ENCODE measurements around the gene RBBP5. TPM values are rescaled to one million over a fixed set of nuclear protein-coding genes. Genes with fewer than 3 reads are reported as not detected.

Gene RBBP5
- total and polyA plus RNA-seq, 2 donors (not counting 1 experiment from before 2014, with no cell fraction given): 6.8 to 18.5 TPM

DNA sequence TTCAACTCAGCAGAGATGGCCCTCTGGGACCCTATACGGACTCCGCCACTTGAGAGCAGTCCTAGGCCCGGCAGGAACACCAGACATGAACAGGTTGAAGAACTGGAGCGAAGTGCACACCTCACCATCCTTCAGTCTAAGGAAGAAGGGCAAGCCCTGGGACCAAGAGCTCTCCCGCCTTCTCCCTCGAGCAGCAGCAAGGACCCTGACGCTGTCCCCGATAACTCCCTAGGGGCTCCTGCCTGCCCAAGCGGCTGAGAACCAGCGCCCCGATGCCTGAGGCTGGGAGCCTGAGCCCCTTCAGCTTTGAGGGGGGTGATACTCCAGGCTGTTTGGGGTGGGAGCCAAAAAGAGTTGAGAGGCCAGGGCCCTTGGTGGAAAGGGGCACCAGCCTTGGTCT lies 47.7 kb downstream of the RBBP5 start:
- Mint-ChIP-seq H3K9me3 (ENCODE audit: insufficient read depth) (no peaks in the 10 kb centered on the region), H3K27ac (no peak overlapping the region), H3K4me1 (no peaks in the 10 kb centered on the region), H3K27me3 (no peaks in the 10 kb centered on the region), H3K4me3 (no peak overlapping the region)
- WGBS (ENCODE audit: insufficient coverage): 97% methylated on average over 9 of the region's 11 CpGs
- no peaks in the 10 kb centered on the region for H3K36me3 ChIP-seq (replicated peaks in 1 of 2; ENCODE audit: control extremely low read depth in 1 of 2, control insufficient read depth in 1 of 2, extremely low read depth in 1 of 2, insufficient read depth in 2 of 2, low read length in 1 of 2)
- ChIA-PET CTCF (interaction anchor here (1.4 to 1.6 kb wide), 2 partner anchors 11 to 12 kb away, joined by 3 read pairs; no protein-coding TSS in a partner anchor), POLR2A (no interaction called here)
- intact Hi-C loops (cut with micrococcal nuclease): no loop called here
- no peaks in the 10 kb centered on the region for H3K79me2 ChIP-seq (ENCODE audit: control insufficient read depth, insufficient read depth, low read length)
- TF ChIP-seq, protein P1, sequence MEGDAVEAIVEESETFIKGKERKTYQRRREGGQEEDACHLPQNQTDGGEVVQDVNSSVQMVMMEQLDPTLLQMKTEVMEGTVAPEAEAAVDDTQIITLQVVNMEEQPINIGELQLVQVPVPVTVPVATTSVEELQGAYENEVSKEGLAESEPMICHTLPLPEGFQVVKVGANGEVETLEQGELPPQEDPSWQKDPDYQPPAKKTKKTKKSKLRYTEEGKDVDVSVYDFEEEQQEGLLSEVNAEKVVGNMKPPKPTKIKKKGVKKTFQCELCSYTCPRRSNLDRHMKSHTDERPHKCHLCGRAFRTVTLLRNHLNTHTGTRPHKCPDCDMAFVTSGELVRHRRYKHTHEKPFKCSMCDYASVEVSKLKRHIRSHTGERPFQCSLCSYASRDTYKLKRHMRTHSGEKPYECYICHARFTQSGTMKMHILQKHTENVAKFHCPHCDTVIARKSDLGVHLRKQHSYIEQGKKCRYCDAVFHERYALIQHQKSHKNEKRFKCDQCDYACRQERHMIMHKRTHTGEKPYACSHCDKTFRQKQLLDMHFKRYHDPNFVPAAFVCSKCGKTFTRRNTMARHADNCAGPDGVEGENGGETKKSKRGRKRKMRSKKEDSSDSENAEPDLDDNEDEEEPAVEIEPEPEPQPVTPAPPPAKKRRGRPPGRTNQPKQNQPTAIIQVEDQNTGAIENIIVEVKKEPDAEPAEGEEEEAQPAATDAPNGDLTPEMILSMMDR (IDR thresholded peaks at IDR 0.05): no peak
- no peak for TF ChIP-seq EZH2 (IDR thresholded peaks at IDR 0.05; ENCODE audit: borderline replicate concordance, insufficient read depth, low read depth, low read length, poor library complexity, severe bottlenecking)
- no peak overlapping the region for H3K27ac ChIP-seq (ENCODE audit: low read length in 2 of 2)
- ATAC-seq (ENCODE audit: low read depth): no peak
- no peaks in the 10 kb centered on the region for H3K9me3 ChIP-seq (ENCODE audit: control extremely low read depth in 1 of 3, control insufficient read depth in 2 of 3, insufficient read depth in 1 of 3, low read length in 2 of 3)
- H3K4me2 ChIP-seq (replicated peaks; ENCODE audit: low read depth, low read length, poor library complexity, severe bottlenecking): no peak overlapping the region
- DNase-seq: no peak
- no peak overlapping the region for H3K4me3 ChIP-seq (ENCODE audit: control extremely low read depth in 1 of 5, extremely low read depth in 1 of 5, insufficient read depth in 1 of 5, low read depth in 2 of 5, low read length in 4 of 5)
- no peaks in the 10 kb centered on the region for H3K4me1 ChIP-seq (ENCODE audit: control insufficient read depth in 2 of 2, insufficient read depth in 2 of 2, low read length in 2 of 2)
- H4K20me1 ChIP-seq (ENCODE audit: control insufficient read depth, insufficient read depth, low read length, poor library complexity, severe bottlenecking): no peaks in the 10 kb centered on the region
- H3K9ac ChIP-seq (ENCODE audit: low read length): no peak overlapping the region
- H3K27me3 ChIP-seq (replicated peaks in 1 of 4; ENCODE audit: control extremely low read depth in 1 of 4, control insufficient read depth in 3 of 4, insufficient read depth in 4 of 4, low read length in 3 of 4): no peaks in the 10 kb centered on the region
- H2AFZ ChIP-seq (ENCODE audit: insufficient read depth, low read depth, low read length, poor library complexity, severe bottlenecking): no peak overlapping the region

DNA sequence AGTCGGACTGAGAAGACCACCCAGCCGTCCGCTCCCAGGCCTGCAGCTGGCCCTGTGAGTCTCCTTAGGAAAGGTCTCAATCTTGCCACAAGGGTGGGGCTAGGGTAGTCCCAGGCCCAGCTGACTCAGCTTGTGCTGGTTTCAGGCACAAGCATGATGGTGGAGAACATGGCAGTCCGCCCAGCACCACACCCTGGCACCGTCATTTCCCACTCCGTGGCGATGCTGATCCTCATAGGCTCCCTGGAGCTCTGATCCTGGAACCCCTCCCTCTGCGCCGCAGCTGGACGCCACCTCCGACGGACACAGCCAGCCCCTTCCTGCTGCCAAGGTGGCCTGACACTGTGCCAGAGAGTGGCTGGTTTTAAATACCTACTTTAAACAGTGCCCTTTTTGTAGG lies 48.3 kb downstream of the RBBP5 start:
- no peak overlapping the region for H3K4me3 Mint-ChIP-seq
- no peak for ATAC-seq (ENCODE audit: low read depth)
- ChIA-PET CTCF (interaction anchor here (1.6 kb wide), 1 partner anchor 12 kb away, joined by 3 read pairs; no protein-coding TSS in a partner anchor), POLR2A (no interaction called here)
- DNase-seq: no peak
- no peak overlapping the region for H3K27ac Mint-ChIP-seq
- Histone ChIP-seq H3K27me3 (replicated peaks in 1 of 4; ENCODE audit: control extremely low read depth in 1 of 4, control insufficient read depth in 3 of 4, insufficient read depth in 4 of 4, low read length in 3 of 4) (no peaks in the 10 kb centered on the region), H3K4me1 (ENCODE audit: control insufficient read depth in 2 of 2, insufficient read depth in 2 of 2, low read length in 2 of 2) (no peaks in the 10 kb centered on the region), H3K27ac (ENCODE audit: low read length in 2 of 2) (no peak overlapping the region), H2AFZ (ENCODE audit: insufficient read depth, low read depth, low read length, poor library complexity, severe bottlenecking) (no peak overlapping the region), H3K79me2 (ENCODE audit: control insufficient read depth, insufficient read depth, low read length) (no peaks in the 10 kb centered on the region), H3K4me2 (replicated peaks; ENCODE audit: low read depth, low read length, poor library complexity, severe bottlenecking) (no peak overlapping the region), H3K9ac (ENCODE audit: low read length) (no peak overlapping the region), H4K20me1 (ENCODE audit: control insufficient read depth, insufficient read depth, low read length, poor library complexity, severe bottlenecking) (no peaks in the 10 kb centered on the region), H3K36me3 (replicated peaks in 1 of 2; ENCODE audit: control extremely low read depth in 1 of 2, control insufficient read depth in 1 of 2, extremely low read depth in 1 of 2, insufficient read depth in 2 of 2, low read length in 1 of 2) (no peaks in the 10 kb centered on the region), H3K9me3 (ENCODE audit: control extremely low read depth in 1 of 3, control insufficient read depth in 2 of 3, insufficient read depth in 1 of 3, low read length in 2 of 3) (no peaks in the 10 kb centered on the region), H3K4me3 (ENCODE audit: control extremely low read depth in 1 of 5, extremely low read depth in 1 of 5, insufficient read depth in 1 of 5, low read depth in 2 of 5, low read length in 4 of 5) (no peak overlapping the region)
- 98% methylated on average over 11 of the region's 12 CpGs for WGBS (ENCODE audit: insufficient coverage)
- TF ChIP-seq EZH2 (IDR thresholded peaks at IDR 0.05; ENCODE audit: borderline replicate concordance, insufficient read depth, low read depth, low read length, poor library complexity, severe bottlenecking): no peak
- TF ChIP-seq, protein P1 (IDR thresholded peaks at IDR 0.05): no peak
- intact Hi-C loops (cut with micrococcal nuclease): no loop called here
- H3K27me3 Mint-ChIP-seq: no peaks in the 10 kb centered on the region
- H3K9me3 Mint-ChIP-seq (ENCODE audit: insufficient read depth): no peaks in the 10 kb centered on the region
- H3K4me1 Mint-ChIP-seq: no peaks in the 10 kb centered on the region

All from B cell (primary cell).